Measurements from ENCODE around the gene SPSB2. TPM values are rescaled to one million over a fixed set of nuclear protein-coding genes. Genes with fewer than 3 reads are reported as not detected.
"Not testable (repeated sequence)": the region's sequence is repeated elsewhere in the genome, so short reads cannot be mapped to it uniquely, and the experiment has no call there.

SPSB2 gene
- total and polyA plus RNA-seq, 2 experiments from 2014 or later, result 4.4 to 4.8 TPM

DNA sequence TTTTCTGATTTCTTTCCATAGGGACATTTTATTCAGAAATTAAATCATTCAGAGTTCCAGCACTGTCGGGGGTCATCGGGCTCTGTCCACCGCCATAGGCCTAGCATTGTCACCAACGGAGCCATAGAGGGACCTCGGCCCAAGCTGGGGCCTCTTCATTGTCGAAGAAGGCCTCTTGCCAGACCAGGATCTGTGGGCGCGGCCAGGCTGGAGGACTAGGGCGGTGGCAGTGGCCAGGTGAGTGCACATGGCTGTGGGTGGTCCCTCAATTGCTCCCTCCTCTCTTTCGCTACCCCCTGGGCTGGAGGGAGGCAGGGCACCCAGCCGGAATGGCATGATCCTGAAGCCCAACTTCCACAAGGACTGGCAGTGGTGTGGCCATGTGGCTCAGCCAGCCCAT lies 10.6 kb upstream of the SPSB2 start:
- Histone ChIP-seq H2AFZ (no peak overlapping the region), H3K9me2 (ENCODE audit: insufficient read depth) (no peaks in the 10 kb centered on the region), H3F3A (ENCODE audit: insufficient read depth) (0 out of 2 replicates have a peak, but pooled peaks cover 4% of the 10 kb centered on the region), H3K4me2 (ENCODE audit: unreplicated experiment) (no peak overlapping the region), H4K20me1 (ENCODE audit: insufficient read depth) (no peaks in the 10 kb centered on the region), H3K9ac (no peak overlapping the region), H3K27ac (no peak overlapping the region), H3K9me3 (ENCODE audit: low read depth) (no peaks in the 10 kb centered on the region), H3K27me3 (replicated peaks; ENCODE audit: insufficient read depth) (no peaks in the 10 kb centered on the region), H3K36me3 (ENCODE audit: low read depth) (no peaks in the 10 kb centered on the region; the same call in 1 of the 2 replicates), H3K4me3 (no peak overlapping the region), H3K79me2 (ENCODE audit: insufficient read depth) (no peaks in the 10 kb centered on the region), H3K4me1 (ENCODE audit: insufficient read depth) (no peaks in the 10 kb centered on the region)
- no peak for DNase-seq
- no peak for TF ChIP-seq EZH2 (IDR thresholded peaks at IDR 0.05; ENCODE audit: insufficient read depth, poor library complexity, severe bottlenecking)
- no peak for TF ChIP-seq EZH2phosphoT487 (IDR thresholded peaks at IDR 0.05; ENCODE audit: insufficient read depth, low read depth)
- in situ Hi-C loops (cut with MboI), result no loop called here
- 94 to 96% methylated on average over 11 of the region's 11 CpGs for WGBS, 2 experiments (ENCODE audit: low coverage in 1 of 2, low lambda C conversion rate in 2 of 2, missing lambda C conversion rate in 2 of 2)

DNA sequence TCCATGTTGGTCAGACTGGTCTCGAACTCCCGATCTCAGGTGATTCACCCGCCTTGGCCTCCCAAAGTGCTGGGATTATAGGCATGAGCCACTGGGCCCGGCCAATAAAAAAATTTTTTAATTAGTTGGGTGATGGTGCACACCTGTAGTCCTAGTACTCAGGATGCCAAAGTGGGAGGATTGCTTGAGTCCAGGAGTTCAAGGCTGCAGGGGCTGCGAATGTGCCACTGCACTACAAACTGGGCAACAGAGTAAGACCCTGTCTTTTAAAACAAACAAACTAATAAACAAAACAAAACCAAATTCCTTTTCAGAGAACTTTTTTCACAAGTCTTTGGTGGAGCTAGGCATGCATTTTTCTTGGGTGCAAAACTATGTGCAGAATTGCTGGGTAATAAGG lies 10.1 kb upstream of the SPSB2 start:
- Histone ChIP-seq H3K4me1 (ENCODE audit: insufficient read depth) (no peaks in the 10 kb centered on the region), H3K27me3 (replicated peaks; ENCODE audit: insufficient read depth) (no peaks in the 10 kb centered on the region), H3K9me2 (ENCODE audit: insufficient read depth) (no peaks in the 10 kb centered on the region), H3F3A (ENCODE audit: insufficient read depth) (0 out of 2 replicates have a peak, but pooled peaks cover under 1% of the 10 kb centered on the region), H3K4me2 (ENCODE audit: unreplicated experiment) (no peak overlapping the region), H3K36me3 (ENCODE audit: low read depth) (no peaks in the 10 kb centered on the region; the same call in 1 of the 2 replicates), H2AFZ (no peak overlapping the region), H3K79me2 (ENCODE audit: insufficient read depth) (no peaks in the 10 kb centered on the region), H3K27ac (no peak overlapping the region), H4K20me1 (ENCODE audit: insufficient read depth) (no peaks in the 10 kb centered on the region), H3K9me3 (ENCODE audit: low read depth) (no peaks in the 10 kb centered on the region), H3K9ac (no peak overlapping the region), H3K4me3 (no peak overlapping the region)
- 90 to 92% methylated on average over 5 of the region's 5 CpGs for WGBS, 2 experiments (ENCODE audit: low coverage in 1 of 2, low lambda C conversion rate in 2 of 2, missing lambda C conversion rate in 2 of 2)
- in situ Hi-C loops (cut with MboI), result no loop called here
- no peak for TF ChIP-seq EZH2phosphoT487 (IDR thresholded peaks at IDR 0.05; ENCODE audit: insufficient read depth, low read depth)
- no peak for TF ChIP-seq EZH2 (IDR thresholded peaks at IDR 0.05; ENCODE audit: insufficient read depth, poor library complexity, severe bottlenecking)
- no peak for DNase-seq

DNA sequence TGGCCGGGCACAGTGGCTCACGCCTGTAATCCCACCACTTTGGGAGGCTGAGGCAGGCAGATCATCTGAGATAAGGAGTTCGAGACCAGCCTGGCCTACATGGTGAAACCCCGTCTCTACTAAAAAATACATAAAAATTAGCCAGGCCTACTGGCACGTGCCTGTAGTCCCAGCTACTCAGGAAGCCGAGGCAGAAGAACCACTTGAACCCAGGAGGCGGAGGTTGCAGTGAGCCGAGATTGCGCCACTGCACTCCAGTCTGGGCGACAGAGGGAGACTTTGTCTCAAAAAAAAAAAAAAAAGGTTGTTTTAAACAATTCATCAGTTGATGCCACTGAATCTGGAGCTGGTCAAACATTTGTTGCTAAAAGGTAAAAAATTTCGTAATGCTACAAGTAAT lies 6.7 kb upstream of the SPSB2 start:
- H3F3A ChIP-seq (ENCODE audit: insufficient read depth); H2AFZ ChIP-seq; H3K4me1 ChIP-seq (ENCODE audit: insufficient read depth); DNase-seq; in situ Hi-C loops (cut with MboI); H3K4me2 ChIP-seq (ENCODE audit: unreplicated experiment); H3K27me3 ChIP-seq (replicated peaks; ENCODE audit: insufficient read depth); H3K9me3 ChIP-seq (ENCODE audit: low read depth); H3K9me2 ChIP-seq (ENCODE audit: insufficient read depth); H3K36me3 ChIP-seq (ENCODE audit: low read depth); H4K20me1 ChIP-seq (ENCODE audit: insufficient read depth); H3K79me2 ChIP-seq (ENCODE audit: insufficient read depth); H3K27ac ChIP-seq; H3K4me3 ChIP-seq; H3K9ac ChIP-seq: not testable (repeated sequence)
- WGBS, 2 experiments (ENCODE audit: low coverage in 1 of 2, low lambda C conversion rate in 2 of 2, missing lambda C conversion rate in 2 of 2), result 96 to 98% methylated on average over 11 of the region's 11 CpGs

DNA sequence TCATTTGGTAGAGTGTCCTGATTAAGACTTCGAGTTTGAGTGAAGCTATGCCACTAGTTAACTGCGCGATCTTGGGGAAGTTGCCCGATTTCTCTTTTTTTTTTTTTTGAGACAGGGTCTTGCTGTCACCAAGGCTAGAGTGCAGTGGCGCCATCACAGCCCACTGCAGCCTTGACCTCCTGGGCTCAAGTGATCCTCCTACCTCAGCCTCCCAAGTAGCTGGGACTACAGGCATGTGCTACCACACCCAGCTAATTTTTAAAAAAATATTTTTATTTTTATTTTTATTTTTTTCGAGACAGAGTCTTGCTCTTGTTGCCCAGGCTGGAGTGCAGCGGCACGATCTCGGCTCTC lies 889 bp upstream of the SPSB2 start:
- Histone ChIP-seq H3K4me1 (ENCODE audit: insufficient read depth) (peaks cover 29% of the 10 kb centered on the region), H3K27ac (peak overlapping the region; percentile 78), H3K4me3 (peak overlapping the region; percentile 81), H3K36me3 (ENCODE audit: low read depth) (peaks cover 19% of the 10 kb centered on the region), H3K4me2 (ENCODE audit: unreplicated experiment) (peak overlapping the region; percentile 93), H3F3A (ENCODE audit: insufficient read depth) (peaks cover 28% of the 10 kb centered on the region), H2AFZ (peak overlapping the region; percentile 77), H3K79me2 (ENCODE audit: insufficient read depth) (peaks cover 28% of the 10 kb centered on the region), H3K9ac (peak overlapping the region; percentile 85)
- H3K9me2 ChIP-seq (ENCODE audit: insufficient read depth); H3K27me3 ChIP-seq (replicated peaks; ENCODE audit: insufficient read depth); H4K20me1 ChIP-seq (ENCODE audit: insufficient read depth); H3K9me3 ChIP-seq (ENCODE audit: low read depth); in situ Hi-C loops (cut with MboI); DNase-seq: not testable (repeated sequence)
- 30 to 31% methylated on average over 9 of the region's 9 CpGs for whole genome bisulfite sequencing, 2 experiments (ENCODE audit: low coverage in 1 of 2, low lambda C conversion rate in 2 of 2, missing lambda C conversion rate in 2 of 2)

Data from GM23248 (cell line).